ENCODE results near the gene FAHD2A. TPM values are rescaled to one million over a fixed set of nuclear protein-coding genes. Genes with fewer than 3 reads are reported as not detected.
A peak's percentile ranks its signal among the peaks of the same experiment; 100 is the strongest.

The FAHD2A gene
- total and polyA plus RNA-seq, 2 of the 8 experiments (the other 6 are each of a cell fraction or from before 2014, with no cell fraction given): 24.2 to 26.7 TPM

GRCh38 chr2:95402370-95403203 lies at the start of gene FAHD2A (continued):
- TF ChIP-seq ATF3 (IDR thresholded peaks at IDR 0.05; ENCODE audit: insufficient read depth, low read depth, low read length): no peak
- TF ChIP-seq TBP (IDR thresholded peaks at IDR 0.05; ENCODE audit: low read depth, low read length): peak; percentile 87
- TF ChIP-seq BACH1 (IDR thresholded peaks at IDR 0.05; ENCODE audit: low read length): peak; percentile 69
- peak; percentile 15; the same call in 1 of the 2 replicates for TF ChIP-seq YY1 (IDR thresholded peaks at IDR 0.05; ENCODE audit: low read depth, low read length)
- TF ChIP-seq SP1 (IDR thresholded peaks at IDR 0.05; ENCODE audit: low read depth, low read length): no peak
- TF ChIP-seq RNF2 (IDR thresholded peaks at IDR 0.05; ENCODE audit: borderline replicate concordance, low read depth, low read length, missing control alignments, poor library complexity, severe bottlenecking): no peak
- no peak for TF ChIP-seq SIX5 (IDR thresholded peaks at IDR 0.05; ENCODE audit: low read depth, low read length)
- no peak for TF ChIP-seq CBX8 (IDR thresholded peaks at IDR 0.05; ENCODE audit: borderline replicate concordance, low read depth, low read length)
- no peak for TF ChIP-seq BCL11A (IDR thresholded peaks at IDR 0.05; ENCODE audit: low read depth in 2 of 2, low read length in 2 of 2)
- no peak for TF ChIP-seq SIRT6 (IDR thresholded peaks at IDR 0.05; ENCODE audit: low read length)
- no peak for TF ChIP-seq RFX5 (IDR thresholded peaks at IDR 0.05; ENCODE audit: borderline replicate concordance, low read depth, low read length)
- no peak for TF ChIP-seq SP2 (IDR thresholded peaks at IDR 0.05; ENCODE audit: low read length)
- no peak for TF ChIP-seq SAP30 (IDR thresholded peaks at IDR 0.05; ENCODE audit: insufficient read depth, insufficient replicate concordance, low read length)
- TF ChIP-seq EGR1 (IDR thresholded peaks at IDR 0.05; ENCODE audit: borderline replicate concordance, low read depth, low read length): no peak
- no peak for TF ChIP-seq CEBPB (IDR thresholded peaks at IDR 0.05; ENCODE audit: low read depth, low read length)
- TF ChIP-seq KDM4A (IDR thresholded peaks at IDR 0.05; ENCODE audit: low read depth, low read length, severe bottlenecking): peak; percentile 84
- no peak for TF ChIP-seq ZNF274 (IDR thresholded peaks at IDR 0.05; ENCODE audit: borderline replicate concordance, extremely low read depth, low read length)
- no peak for TF ChIP-seq CBX5 (IDR thresholded peaks at IDR 0.05; ENCODE audit: low read depth, low read length)
